ENCODE measurements around the gene CCDC146. TPM values are rescaled to one million over a fixed set of nuclear protein-coding genes. Genes with fewer than 3 reads are reported as not detected.
"Not testable (repeated sequence)": the region's sequence is repeated elsewhere in the genome, so short reads cannot be mapped to it uniquely, and the experiment has no call there.

CCDC146 gene
- total RNA-seq, 1 donor from 2014 or later: 4.5 TPM

DNA sequence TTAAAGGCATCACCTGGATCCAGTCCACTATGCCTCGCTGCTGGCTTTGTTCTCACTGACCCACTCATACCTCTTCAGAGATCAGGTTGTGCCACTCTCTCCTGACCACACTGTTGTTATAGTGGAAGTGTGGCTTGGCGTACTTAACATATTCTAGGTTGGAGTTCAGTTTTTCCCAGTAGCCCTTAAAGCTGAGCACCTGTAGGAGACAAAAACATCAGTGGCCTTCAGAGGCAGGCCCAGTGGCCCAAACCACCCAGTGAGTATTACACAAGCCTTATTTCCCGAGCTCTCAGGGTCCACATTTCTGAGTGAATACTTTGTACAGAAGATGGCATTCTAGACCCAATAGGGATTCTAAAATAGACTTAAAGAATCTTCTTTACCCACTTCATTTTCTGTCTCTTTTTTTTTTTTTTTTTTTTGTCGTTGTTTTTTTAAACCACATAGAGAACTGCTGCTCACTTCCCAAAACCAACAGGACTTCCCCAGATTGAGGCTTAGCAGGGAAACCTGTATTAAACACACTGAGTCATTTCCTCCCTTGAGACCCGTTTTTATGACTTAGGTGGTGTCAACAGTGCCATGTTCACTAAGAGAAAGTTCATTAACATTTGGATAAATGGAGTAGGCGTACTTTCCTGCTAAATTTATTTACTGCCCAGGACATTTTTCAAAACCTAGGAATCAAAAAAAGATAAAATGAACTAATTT, 207.9 kb downstream of the CCDC146 start:
- TF ChIP-seq, protein P1, sequence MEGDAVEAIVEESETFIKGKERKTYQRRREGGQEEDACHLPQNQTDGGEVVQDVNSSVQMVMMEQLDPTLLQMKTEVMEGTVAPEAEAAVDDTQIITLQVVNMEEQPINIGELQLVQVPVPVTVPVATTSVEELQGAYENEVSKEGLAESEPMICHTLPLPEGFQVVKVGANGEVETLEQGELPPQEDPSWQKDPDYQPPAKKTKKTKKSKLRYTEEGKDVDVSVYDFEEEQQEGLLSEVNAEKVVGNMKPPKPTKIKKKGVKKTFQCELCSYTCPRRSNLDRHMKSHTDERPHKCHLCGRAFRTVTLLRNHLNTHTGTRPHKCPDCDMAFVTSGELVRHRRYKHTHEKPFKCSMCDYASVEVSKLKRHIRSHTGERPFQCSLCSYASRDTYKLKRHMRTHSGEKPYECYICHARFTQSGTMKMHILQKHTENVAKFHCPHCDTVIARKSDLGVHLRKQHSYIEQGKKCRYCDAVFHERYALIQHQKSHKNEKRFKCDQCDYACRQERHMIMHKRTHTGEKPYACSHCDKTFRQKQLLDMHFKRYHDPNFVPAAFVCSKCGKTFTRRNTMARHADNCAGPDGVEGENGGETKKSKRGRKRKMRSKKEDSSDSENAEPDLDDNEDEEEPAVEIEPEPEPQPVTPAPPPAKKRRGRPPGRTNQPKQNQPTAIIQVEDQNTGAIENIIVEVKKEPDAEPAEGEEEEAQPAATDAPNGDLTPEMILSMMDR (IDR thresholded peaks at IDR 0.05; ENCODE audit: unreplicated experiment): no peak
- no peak overlapping the region for H3K4me3 Mint-ChIP-seq (ENCODE audit: unreplicated experiment)
- DNase-seq (ENCODE audit: low spot score): no peak

DNA sequence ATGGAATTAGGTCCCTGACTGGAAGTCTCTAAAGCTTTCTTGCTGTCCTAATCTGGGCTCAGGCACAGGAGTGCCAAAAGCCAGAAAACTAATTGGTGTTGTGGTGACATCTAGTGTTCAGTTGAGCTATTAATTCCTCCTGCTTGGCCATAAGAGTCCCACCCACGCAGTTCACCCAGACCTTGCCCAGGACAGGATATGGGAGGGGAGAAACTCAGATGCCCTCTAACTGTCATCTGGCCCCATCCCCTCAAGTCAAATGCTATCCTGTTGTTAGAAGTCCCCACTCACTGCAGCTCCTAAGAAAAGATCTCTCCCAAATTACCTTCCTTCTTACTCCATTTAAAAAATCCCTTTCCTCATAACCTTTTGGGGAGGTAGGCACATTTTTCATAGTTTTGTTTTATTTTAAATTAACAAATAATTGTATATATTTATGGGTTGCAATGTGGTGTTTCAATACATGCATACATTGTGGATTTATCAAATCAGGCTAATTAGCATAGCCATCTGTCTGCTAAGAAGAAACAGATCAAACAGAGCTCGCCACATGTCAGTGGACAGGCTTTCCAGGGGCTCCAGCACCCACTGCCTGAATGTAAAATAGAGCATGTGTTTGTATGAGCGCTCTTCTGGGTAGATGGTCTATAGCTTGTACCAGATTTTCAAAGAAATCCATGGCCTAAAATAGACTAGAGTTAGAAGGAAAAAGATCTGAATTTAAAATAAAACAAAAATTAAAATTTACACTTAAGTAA, 209.7 kb downstream of the CCDC146 start:
- H3K27me3 Mint-ChIP-seq (ENCODE audit: unreplicated experiment): peaks cover 2% of the 10 kb centered on the region
- DNase-seq (ENCODE audit: low spot score): peak; percentile 62
- peak overlapping the region; percentile 2 for H3K27ac Mint-ChIP-seq (ENCODE audit: unreplicated experiment)
- TF ChIP-seq, protein P1 (IDR thresholded peaks at IDR 0.05; ENCODE audit: unreplicated experiment): peak; percentile 45
- H3K9me3 Mint-ChIP-seq (ENCODE audit: unreplicated experiment): no peaks in the 10 kb centered on the region
- peaks cover 33% of the 10 kb centered on the region for H3K4me1 Mint-ChIP-seq (ENCODE audit: unreplicated experiment)
- H3K36me3 Mint-ChIP-seq (ENCODE audit: low read depth, unreplicated experiment): no peaks in the 10 kb centered on the region
- H3K4me3 Mint-ChIP-seq (ENCODE audit: unreplicated experiment): no peak overlapping the region

More for the DNA sequence above, 207.9 kb downstream of the CCDC146 start:
- H3K4me1 Mint-ChIP-seq (ENCODE audit: unreplicated experiment): peaks cover 29% of the 10 kb centered on the region
- no peaks in the 10 kb centered on the region for H3K9me3 Mint-ChIP-seq (ENCODE audit: unreplicated experiment)
- H3K36me3 Mint-ChIP-seq (ENCODE audit: low read depth, unreplicated experiment): no peaks in the 10 kb centered on the region
- peaks cover 2% of the 10 kb centered on the region for H3K27me3 Mint-ChIP-seq (ENCODE audit: unreplicated experiment)
- H3K27ac Mint-ChIP-seq (ENCODE audit: unreplicated experiment): no peak overlapping the region

DNA sequence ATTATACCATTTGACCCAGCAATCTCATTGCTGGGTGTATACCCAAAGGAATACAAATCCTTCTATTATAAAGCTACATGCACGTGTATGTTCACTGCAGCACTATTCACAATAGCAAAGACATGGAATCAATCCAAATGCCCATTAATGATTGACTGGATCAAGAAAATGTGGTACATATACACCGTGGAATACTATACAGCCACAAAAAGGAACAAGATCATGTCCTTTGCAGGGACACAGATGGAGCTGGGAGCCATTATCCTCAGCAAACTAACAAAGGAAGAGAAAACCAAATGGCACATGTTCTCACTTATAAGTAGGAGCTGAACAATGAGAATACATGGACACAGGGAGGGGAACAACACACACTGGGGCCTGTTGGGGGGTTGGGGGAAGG, 211.6 kb downstream of the CCDC146 start:
- not testable (repeated sequence) for H3K36me3 Mint-ChIP-seq (ENCODE audit: low read depth, unreplicated experiment); H3K27me3 Mint-ChIP-seq (ENCODE audit: unreplicated experiment); H3K9me3 Mint-ChIP-seq (ENCODE audit: unreplicated experiment); DNase-seq (ENCODE audit: low spot score); H3K4me3 Mint-ChIP-seq (ENCODE audit: unreplicated experiment); H3K27ac Mint-ChIP-seq (ENCODE audit: unreplicated experiment)
- peaks cover 32% of the 10 kb centered on the region for H3K4me1 Mint-ChIP-seq (ENCODE audit: unreplicated experiment)

DNA sequence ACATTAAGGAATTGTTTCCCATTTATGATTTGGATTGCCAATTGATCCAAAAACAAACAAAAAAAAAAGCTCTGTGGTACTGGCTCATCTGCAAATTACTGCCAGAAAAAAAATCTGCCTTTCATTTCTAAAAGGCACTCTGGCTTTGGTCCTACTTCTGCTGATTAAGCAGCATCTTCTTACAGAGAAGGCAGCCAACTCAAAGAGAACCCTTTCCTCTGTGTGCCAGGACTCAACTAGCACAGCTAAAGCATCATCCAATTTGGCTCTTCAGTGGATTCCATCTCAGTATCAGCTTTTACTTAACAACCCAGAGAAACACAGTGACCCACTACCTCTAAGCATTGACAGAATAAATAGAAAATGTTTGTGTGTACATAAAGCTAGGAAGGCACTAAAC, 213.2 kb downstream of the CCDC146 start:
- no peak for DNase-seq (ENCODE audit: low spot score)
- H3K4me3 Mint-ChIP-seq (ENCODE audit: unreplicated experiment): no peak overlapping the region
- H3K27ac Mint-ChIP-seq (ENCODE audit: unreplicated experiment): no peak overlapping the region
- H3K27me3 Mint-ChIP-seq (ENCODE audit: unreplicated experiment): peaks cover 2% of the 10 kb centered on the region
- H3K9me3 Mint-ChIP-seq (ENCODE audit: unreplicated experiment): no peaks in the 10 kb centered on the region
- peaks cover 26% of the 10 kb centered on the region for H3K4me1 Mint-ChIP-seq (ENCODE audit: unreplicated experiment)
- TF ChIP-seq, protein P1 (IDR thresholded peaks at IDR 0.05; ENCODE audit: unreplicated experiment): no peak
- peaks cover 3% of the 10 kb centered on the region for H3K36me3 Mint-ChIP-seq (ENCODE audit: low read depth, unreplicated experiment)

DNA sequence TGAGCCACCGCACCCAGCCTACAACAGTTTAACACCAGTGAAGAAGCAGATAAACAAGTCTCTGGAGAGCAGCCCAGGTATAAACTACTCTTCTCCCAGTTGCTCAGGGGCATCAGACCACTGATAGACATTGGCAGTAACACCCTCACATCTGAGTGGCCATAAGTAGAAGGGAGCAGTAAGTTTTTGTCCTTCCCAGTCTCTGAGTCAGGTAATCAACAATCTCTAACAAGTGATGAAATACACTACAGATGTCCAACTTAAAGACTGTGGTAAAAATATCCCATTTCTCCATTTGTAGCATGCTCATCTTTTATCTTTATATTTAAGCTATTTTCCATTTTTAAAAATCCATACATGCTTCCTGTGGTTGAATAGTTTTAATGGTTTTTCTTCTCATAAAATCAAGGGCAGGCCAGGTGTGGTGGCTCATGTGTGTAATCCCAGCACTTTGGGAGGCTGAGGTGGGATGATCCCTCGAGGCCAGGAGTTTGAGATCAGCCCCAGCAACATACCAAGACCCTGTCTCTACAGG, 215.1 kb downstream of the CCDC146 start:
- Mint-ChIP-seq H3K27ac (ENCODE audit: unreplicated experiment) (no peak overlapping the region), H3K9me3 (ENCODE audit: unreplicated experiment) (no peaks in the 10 kb centered on the region), H3K36me3 (ENCODE audit: low read depth, unreplicated experiment) (peaks cover 8% of the 10 kb centered on the region), H3K27me3 (ENCODE audit: unreplicated experiment) (peaks cover 2% of the 10 kb centered on the region), H3K4me1 (ENCODE audit: unreplicated experiment) (peaks cover 18% of the 10 kb centered on the region), H3K4me3 (ENCODE audit: unreplicated experiment) (no peak overlapping the region)
- DNase-seq (ENCODE audit: low spot score): no peak
- TF ChIP-seq, protein P1 (IDR thresholded peaks at IDR 0.05; ENCODE audit: unreplicated experiment): no peak
